Endothelial cell of umbilical vein (primary cell): Measurements from ENCODE around the gene MAPK8IP2. TPM values are rescaled to one million over a fixed set of nuclear protein-coding genes. Genes with fewer than 3 reads are reported as not detected.

Source experiments
- BruUV-seq: library from RNA; stranded (reverse); fragments of 400-500 nt; replicated peaks from 2 replicates; lab custom pipeline; 2021; lab: Mats Ljungman, UMichigan
- CTCF ChIA-PET: fragments of 300-600, 350-600 bp; sonication (Branson Sonifier 250); formaldehyde crosslinking; loops from one replicate; lab custom pipeline; 2021; ENCODE audit warnings: antibody characterized with exemption, inconsistent platforms; lab: Charles Lee
- POLR2A ChIA-PET: fragments of 300-600, 350-600 bp; sonication (Branson Sonifier 250); formaldehyde crosslinking; loops from one replicate; lab custom pipeline; 2021; ENCODE audit warnings: antibody characterized with exemption, inconsistent platforms; lab: Charles Lee
- DNase-seq: peaks from one replicate; pipeline ENCODE4 v3.0.0-alpha.2; 2011; ENCODE audit warnings: low read depth, low spot score
- FAIRE-seq: peaks from 2 replicates; lab custom pipeline; 2011; peaks lifted over from hg19 to GRCh38; lab: Jason Lieb, UNC
- H2AFZ ChIP-seq: 2 replicates; pipeline ENCODE4 v1.6.0; 2012; ENCODE audit warnings: low read depth, low read length, control low read depth, inconsistent platforms
- H3K27ac ChIP-seq: 2 replicates; pipeline ENCODE4 v1.5.1; 2011; ENCODE audit warnings: low read depth, mild to moderate bottlenecking, control low read depth, low read length, moderate library complexity; ENCODE audit not compliant: insufficient read depth
- H3K27me3 ChIP-seq, 2 experiments: 2 replicates each; pipeline versions ENCODE4 v1.6.0 to v1.6.1; 2011; ENCODE audit warnings: low read length in 2 of 2, mixed read lengths in 1 of 2; ENCODE audit not compliant: control insufficient read depth in 2 of 2, insufficient read depth in 2 of 2
- H3K36me3 ChIP-seq, 2 experiments: 2 replicates in 1 of 2; 3 replicates in 1 of 2; pipeline ENCODE4 v1.5.1; 2011; ENCODE audit warnings: low read length in 2 of 2, mild to moderate bottlenecking in 1 of 2, moderate library complexity in 1 of 2; ENCODE audit not compliant: control insufficient read depth in 2 of 2, insufficient read depth in 2 of 2; ENCODE audit errors: extremely low read depth in 1 of 2
- H3K4me1 ChIP-seq: 3 replicates; pipeline ENCODE4 v1.5.1; 2011; ENCODE audit warnings: mild to moderate bottlenecking, low read length; ENCODE audit not compliant: control insufficient read depth, insufficient read depth; ENCODE audit errors: extremely low read depth
- H3K4me2 ChIP-seq: 2 replicates; pipeline ENCODE4 v1.6.1; 2011; ENCODE audit warnings: low read length, control low read depth, mixed read lengths; ENCODE audit not compliant: insufficient read depth
- H3K4me3 ChIP-seq, 3 experiments: fragments of 200-600 bp in 1 of 3; sonication (generic), shearing (Covaris generic) in 1 of 3; replicated peaks in 1 of 3; 2 replicates each; pipeline ENCODE4 v1.5.1; 2011 to 2016; ENCODE audit warnings: control low read depth in 3 of 3, low read length in 3 of 3, mild to moderate bottlenecking in 2 of 3, inconsistent platforms in 1 of 3, low read depth in 1 of 3, moderate library complexity in 1 of 3; ENCODE audit not compliant: insufficient read depth in 1 of 3
- H3K79me2 ChIP-seq: 2 replicates; pipeline ENCODE4 v1.6.0; 2012; ENCODE audit warnings: low read length, inconsistent platforms; ENCODE audit not compliant: control insufficient read depth, insufficient read depth
- H3K9ac ChIP-seq: replicated peaks from 2 replicates; pipeline ENCODE3; 2011; ENCODE audit warnings: low read length, control low read depth; ENCODE audit not compliant: insufficient read depth; ENCODE audit errors: extremely low read depth
- H3K9me1 ChIP-seq: replicated peaks from 3 replicates; pipeline ENCODE4 v1.6.0; 2011; ENCODE audit warnings: mild to moderate bottlenecking, low read length; ENCODE audit not compliant: control insufficient read depth, insufficient read depth; ENCODE audit errors: extremely low read depth
- H3K9me3 ChIP-seq: replicated peaks from 2 replicates; pipeline ENCODE4 v1.5.1; 2012; ENCODE audit warnings: low read length, inconsistent platforms; ENCODE audit not compliant: control insufficient read depth, insufficient read depth
- H4K20me1 ChIP-seq: replicated peaks from 2 replicates; pipeline ENCODE3; 2011; ENCODE audit warnings: mild to moderate bottlenecking, low read length; ENCODE audit not compliant: control insufficient read depth, insufficient read depth; ENCODE audit errors: extremely low read depth
- EZH2 ChIP-seq: IDR thresholded peaks from 2 replicates; pipeline ENCODE4 v1.6.1; 2012; ENCODE audit warnings: borderline replicate concordance, low read depth, mild to moderate bottlenecking, moderate library complexity, low read length, inconsistent platforms; ENCODE audit not compliant: severe bottlenecking
- FOS ChIP-seq: IDR thresholded peaks from 2 replicates; pipeline ENCODE4 v1.6.1; 2011; ENCODE audit warnings: mild to moderate bottlenecking, low read length, moderate library complexity, borderline replicate concordance; ENCODE audit not compliant: insufficient read depth
- GATA2 ChIP-seq: IDR thresholded peaks from 2 replicates; pipeline ENCODE4 v1.7.0; 2011; ENCODE audit warnings: low read depth, mild to moderate bottlenecking, moderate library complexity, mixed read lengths, low read length; ENCODE audit not compliant: insufficient read length, insufficient read depth
- JUN ChIP-seq: IDR thresholded peaks from 2 replicates; pipeline ENCODE4 v1.6.1; 2011; ENCODE audit warnings: borderline replicate concordance, low read depth; ENCODE audit not compliant: insufficient read length, insufficient read depth
- MAX ChIP-seq: IDR thresholded peaks from 2 replicates; pipeline ENCODE4 v1.6.1; 2011; ENCODE audit not compliant: insufficient read depth, insufficient read length
- MYC ChIP-seq: IDR thresholded peaks from one replicate; pipeline ENCODE4 v1.6.1; 2011; ENCODE audit warnings: mild to moderate bottlenecking, low read depth, low read length
- POLR2A ChIP-seq: IDR thresholded peaks from 2 replicates; pipeline ENCODE4 v1.6.1; 2012; ENCODE audit warnings: low read depth, mild to moderate bottlenecking, control low read depth, low read length
- POLR2AphosphoS5 ChIP-seq: IDR thresholded peaks from 2 replicates; pipeline ENCODE4 v1.6.1; 2012; ENCODE audit warnings: low read depth, mild to moderate bottlenecking, control low read depth, low read length, moderate library complexity; ENCODE audit not compliant: insufficient read depth
- dilution Hi-C: fragments of 300-500 bp; cut with MboI; formaldehyde crosslinking; loops from one replicate; pipeline ENCODE4 v1.15.0; 2019; ENCODE audit warnings: low sequenced_read_pairs; ENCODE audit not compliant: extremely low pct_ligation_motif_present
- intact Hi-C: fragments of 100-400 bp; cut with micrococcal nuclease; formaldehyde crosslinking; loops from one replicate; pipeline ENCODE4 v1.10.0; 2022
- polyA plus RNA-seq, 4 experiments: library from polyadenylated mRNA; depleted of rRNA in 3 of 4; stranded (reverse) in 3 of 4; unstranded in 1 of 4; fragments of >200 nt; gene quantifications; 2 replicates each; pipeline versions ENCODE4 v1.2.1 to v1.2.3, GENCODE V29; 2011 to 2012; ENCODE audit warnings: missing spikeins in 1 of 4
- total RNA-seq: library from RNA; stranded (reverse); gene quantifications from 2 replicates; pipeline ENCODE4 v1.2.3, GENCODE V29; 2021
- TF ChIP-seq, protein P1 (sequence below), 2 donors: IDR thresholded peaks; 1 replicate in 1 of 2; 2 replicates in 1 of 2; pipeline ENCODE4 v1.5.1; 2011; ENCODE audit warnings: low read length in 2 of 2, mild to moderate bottlenecking in 2 of 2, moderate library complexity in 2 of 2, control low read depth in 1 of 2, inconsistent platforms in 1 of 2, low read depth in 1 of 2; ENCODE audit not compliant: insufficient read depth in 1 of 2; ENCODE audit errors: extremely low read depth in 1 of 2

MAPK8IP2 gene
- total and polyA plus RNA-seq, 2 donors (not counting 3 experiments of a cell fraction or from before 2014, with no cell fraction given), result 0.21 to 0.31 TPM

DNA sequence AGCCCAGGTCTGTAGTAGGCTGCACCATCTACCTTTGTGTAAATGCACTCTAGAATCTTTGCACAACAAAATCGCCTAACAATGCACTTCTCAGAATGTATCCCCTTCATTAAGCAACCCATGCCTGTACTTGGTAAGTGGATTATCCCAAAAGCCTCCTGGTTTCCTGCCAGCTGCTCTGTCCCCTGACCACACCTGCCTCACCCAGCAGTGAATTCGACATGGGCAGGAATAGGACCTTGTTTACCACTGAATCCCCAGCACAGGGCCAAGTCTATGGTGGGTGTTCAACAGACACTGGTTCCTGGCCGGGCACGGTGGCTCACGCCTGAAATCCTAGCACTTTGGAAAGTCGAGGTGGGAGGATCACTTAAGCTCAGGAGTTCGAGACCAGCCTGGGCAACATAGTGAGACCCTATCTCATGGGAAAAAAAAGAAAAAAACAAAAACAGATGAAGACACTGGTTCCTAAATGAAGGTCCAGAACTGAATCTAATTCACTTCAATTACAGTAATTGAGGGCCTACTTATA lies 32.8 kb upstream of the MAPK8IP2 start:
- Histone ChIP-seq H3K4me1 (peaks cover 5% of the 10 kb centered on the region), H3K79me2 (no peaks in the 10 kb centered on the region), H3K4me2 (no peak overlapping the region), H3K4me3 (no peak overlapping the region), H4K20me1 (no peaks in the 10 kb centered on the region), H3K27ac (no peak overlapping the region), H3K36me3 (no peaks in the 10 kb centered on the region), H2AFZ (no peak overlapping the region), H3K9ac (no peak overlapping the region), H3K27me3 (peaks cover 6 to 9% of the 10 kb centered on the region in 2 experiments), H3K9me3 (no peaks in the 10 kb centered on the region), H3K9me1 (no peaks in the 10 kb centered on the region)
- DNase-seq (no peak), FAIRE-seq (no peak)
- intact Hi-C loops, result no loop called here
- TF ChIP-seq FOS (no peak), POLR2AphosphoS5 (no peak), GATA2 (no peak), MYC (no peak), POLR2A (no peak), JUN (no peak), EZH2 (no peak), MAX (no peak)
- TF ChIP-seq, protein P1, sequence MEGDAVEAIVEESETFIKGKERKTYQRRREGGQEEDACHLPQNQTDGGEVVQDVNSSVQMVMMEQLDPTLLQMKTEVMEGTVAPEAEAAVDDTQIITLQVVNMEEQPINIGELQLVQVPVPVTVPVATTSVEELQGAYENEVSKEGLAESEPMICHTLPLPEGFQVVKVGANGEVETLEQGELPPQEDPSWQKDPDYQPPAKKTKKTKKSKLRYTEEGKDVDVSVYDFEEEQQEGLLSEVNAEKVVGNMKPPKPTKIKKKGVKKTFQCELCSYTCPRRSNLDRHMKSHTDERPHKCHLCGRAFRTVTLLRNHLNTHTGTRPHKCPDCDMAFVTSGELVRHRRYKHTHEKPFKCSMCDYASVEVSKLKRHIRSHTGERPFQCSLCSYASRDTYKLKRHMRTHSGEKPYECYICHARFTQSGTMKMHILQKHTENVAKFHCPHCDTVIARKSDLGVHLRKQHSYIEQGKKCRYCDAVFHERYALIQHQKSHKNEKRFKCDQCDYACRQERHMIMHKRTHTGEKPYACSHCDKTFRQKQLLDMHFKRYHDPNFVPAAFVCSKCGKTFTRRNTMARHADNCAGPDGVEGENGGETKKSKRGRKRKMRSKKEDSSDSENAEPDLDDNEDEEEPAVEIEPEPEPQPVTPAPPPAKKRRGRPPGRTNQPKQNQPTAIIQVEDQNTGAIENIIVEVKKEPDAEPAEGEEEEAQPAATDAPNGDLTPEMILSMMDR (IDR thresholded peaks at IDR 0.05; ENCODE audit: extremely low read depth in 1 of 2, insufficient read depth in 1 of 2, low read depth in 1 of 2, low read length in 2 of 2), result no peak
- BruUV-seq, result no TSS peak
- POLR2A ChIA-PET, result no interaction called here
- CTCF ChIA-PET, result no interaction called here
- dilution Hi-C loops, result no loop called here
